K562 (cell line): ENCODE measurements around the gene ZNF554. TPM values are rescaled to one million over a fixed set of nuclear protein-coding genes. Genes with fewer than 3 reads are reported as not detected.

Experiments
- ATAC-seq: fragments of 200-7000 bp; cut with Tn5 transposase; 3 replicates; pipeline ENCODE4 v1.9.1; 2020; ENCODE audit warnings: moderate library complexity
- BruUV-seq: library from RNA; stranded (reverse); fragments of 400-500 nt; replicated peaks from 2 replicates; lab custom pipeline; 2021; lab: Mats Ljungman, UMichigan
- CTCF ChIA-PET: fragments of 300-600 bp; formaldehyde crosslinking; extraction: SDS; loops from one replicate; lab custom pipeline; 2021; ENCODE audit warnings: low intra/inter-chr PET ratio; lab: Yijun Ruan, JAX
- POLR2A ChIA-PET: fragments of 300-600, 350-650 bp; sonication (Branson Sonifier 250); formaldehyde crosslinking; extraction: SDS; loops from one replicate; lab custom pipeline; 2021; ENCODE audit warnings: antibody characterized with exemption, inconsistent platforms; lab: Yijun Ruan, JAX
- DNase-seq, 4 experiments: peaks; one replicate each; pipeline versions ENCODE4 v3.0.0 to v3.0.0-alpha.2; 2011 to 2018; ENCODE audit warnings: low spot score in 3 of 4, mixed read lengths in 3 of 4; ENCODE audit errors: extremely low read depth in 1 of 4
- FAIRE-seq: peaks from 2 replicates; lab custom pipeline; 2011; peaks lifted over from hg19 to GRCh38; lab: Jason Lieb, UNC
- H2AFZ ChIP-seq: 2 replicates; pipeline ENCODE4 v1.6.0; 2011; ENCODE audit warnings: low read depth, low read length, control low read depth, inconsistent platforms
- H3K27ac ChIP-seq: fragments of 200-600 bp; 3 replicates; pipeline ENCODE4 v1.8.0; 2011; ENCODE audit warnings: low read depth, mild to moderate bottlenecking, control low read depth, inconsistent platforms, low read length, moderate library complexity, mixed read lengths; ENCODE audit errors: extremely low read depth
- H3K27me3 ChIP-seq, 2 experiments: fragments of 300-600 bp in 1 of 2; 2 replicates in 1 of 2; 3 replicates in 1 of 2; pipeline versions ENCODE4 v1.6.0 to v1.8.0; 2011; ENCODE audit warnings: inconsistent platforms in 2 of 2, low read length in 2 of 2, mild to moderate bottlenecking in 1 of 2, mixed read lengths in 1 of 2, moderate library complexity in 1 of 2; ENCODE audit not compliant: control insufficient read depth in 2 of 2, insufficient read depth in 2 of 2
- H3K36me3 ChIP-seq: fragments of 300-600 bp; 3 replicates; pipeline ENCODE4 v1.8.0; 2011; ENCODE audit warnings: mild to moderate bottlenecking, low read length, inconsistent platforms; ENCODE audit not compliant: control insufficient read depth, insufficient read depth
- H3K4me1 ChIP-seq, 2 experiments: fragments of 200-600 bp in 1 of 2; replicated peaks in 1 of 2; 2 replicates in 1 of 2; 3 replicates in 1 of 2; pipeline versions ENCODE4 v1.5.1 to v1.8.0; 2011; ENCODE audit warnings: inconsistent platforms in 2 of 2, low read length in 2 of 2, mild to moderate bottlenecking in 1 of 2, mixed read lengths in 1 of 2, moderate library complexity in 1 of 2; ENCODE audit not compliant: control insufficient read depth in 2 of 2, insufficient read depth in 2 of 2
- H3K4me2 ChIP-seq: 2 replicates; pipeline ENCODE4 v1.6.1; 2011; ENCODE audit warnings: low read length, control low read depth, inconsistent platforms, mixed read lengths; ENCODE audit not compliant: insufficient read depth
- H3K4me3 ChIP-seq: fragments of 200-600 bp; sonication (generic), shearing (Covaris generic); 2 replicates; pipeline ENCODE4 v1.5.1; 2016; ENCODE audit warnings: control low read depth, inconsistent platforms
- H3K79me2 ChIP-seq: fragments of 200-600 bp; 3 replicates; pipeline ENCODE4 v1.8.0; 2011; ENCODE audit warnings: low read length, inconsistent platforms; ENCODE audit not compliant: control insufficient read depth, insufficient read depth
- H3K9ac ChIP-seq, 2 experiments: 2 replicates each; pipeline versions ENCODE4 v1.6.0 to v1.6.1; 2011; ENCODE audit warnings: low read depth in 2 of 2, low read length in 2 of 2, control low read depth in 1 of 2, inconsistent platforms in 1 of 2, mild to moderate bottlenecking in 1 of 2, mixed read lengths in 1 of 2; ENCODE audit not compliant: insufficient read depth in 1 of 2
- H3K9me1 ChIP-seq: one replicate; pipeline ENCODE4 v1.6.0; 2011; ENCODE audit warnings: inconsistent platforms, mild to moderate bottlenecking, low read length, moderate library complexity; ENCODE audit not compliant: control insufficient read depth, insufficient read depth
- H3K9me3 ChIP-seq: replicated peaks from 2 replicates; pipeline ENCODE4 v1.5.1; 2011; ENCODE audit warnings: low read depth, low read length, inconsistent platforms; ENCODE audit not compliant: control insufficient read depth, insufficient read depth
- H4K20me1 ChIP-seq: replicated peaks from 2 replicates; pipeline ENCODE4 v1.6.1; 2011; ENCODE audit warnings: low read length, inconsistent platforms, mixed read lengths; ENCODE audit not compliant: control insufficient read depth, insufficient read depth
- BCOR ChIP-seq: fragments of 450-650 bp; IDR thresholded peaks from 2 replicates; pipeline ENCODE4 v1.6.1; 2016
- FUS ChIP-seq: fragments of 200-400 bp; formaldehyde crosslinking; optimal IDR thresholded peaks from 2 replicates; pipeline ENCODE3; 2017; ENCODE audit warnings: low read depth, low read length
- KDM1A ChIP-seq, 2 experiments: fragments of 450-650 bp; IDR thresholded peaks; 2 replicates each; pipeline ENCODE4 v1.6.1; 2016; ENCODE audit warnings: mild to moderate bottlenecking in 2 of 2
- NCOA4 ChIP-seq: fragments of 450-650 bp; IDR thresholded peaks from 2 replicates; pipeline ENCODE4 v1.6.1; 2018; ENCODE audit warnings: mild to moderate bottlenecking; ENCODE audit not compliant: partially characterized antibody
- SMC3 ChIP-seq: conservative IDR thresholded peaks from 2 replicates; pipeline ENCODE4 v1.6.1; 2011; ENCODE audit warnings: low read depth, low read length, improper control_type of control experiment; ENCODE audit not compliant: insufficient read depth
- ZNF146 ChIP-seq: IDR thresholded peaks from one replicate; pipeline ENCODE4 v1.6.1; 2018; ENCODE audit warnings: missing compliant biosample characterization; ENCODE audit not compliant: unreplicated experiment
- WGBS: fragments of 100-300 bp; shearing (Covaris generic); methylation state at CpG from one replicate; pipeline ENCODE4 v1.1.6; 2016; ENCODE audit warnings: low coverage, mixed read lengths; ENCODE audit not compliant: insufficient coverage; ENCODE audit errors: missing lambda C conversion rate; 5-methylcytosine and 5-hydroxymethylcytosine counted together
- in situ Hi-C: fragments of 300-500 bp; cut with MboI; formaldehyde crosslinking; loops from 4 replicates; pipeline ENCODE4 v1.15.0; 2018; ENCODE audit warnings: inconsistent platforms, mixed read lengths
- intact Hi-C: fragments of 100-400 bp; cut with micrococcal nuclease; formaldehyde crosslinking; loops from 2 replicates; pipeline ENCODE4 v1.14.2; 2022
- polyA plus RNA-seq, 8 experiments: library from polyadenylated mRNA; depleted of rRNA in 4 of 8; stranded (reverse) in 5 of 8; unstranded in 3 of 8; fragments of >200 nt; fragmentation: Nextera tagmentation in 2 of 8; fragmentation: Illumina TruSeq in 1 of 8; extraction: Ambion mirVana in 2 of 8; extraction: Trizol in 1 of 8; gene quantifications; 2 replicates each; pipeline versions ENCODE4 v1.2.1 to v1.2.3, GENCODE V29; 2011 to 2014; ENCODE audit warnings: inconsistent platforms in 1 of 8, missing spikeins in 1 of 8
- total RNA-seq, 7 experiments: library from RNA; depleted of rRNA in 6 of 7; stranded (reverse); fragments of >200 nt in 6 of 7; fragmentation: Illumina TruSeq in 2 of 7; extraction: Trizol in 2 of 7; gene quantifications; 2 replicates each; pipeline versions ENCODE4 v1.2.1 to v1.2.3, GENCODE V29; 2011 to 2021; ENCODE audit warnings: low replicate concordance in 1 of 7

Gene ZNF554
- total and polyA plus RNA-seq, 9 of the 15 experiments (the other 6 are each of a cell fraction or from before 2014, with no cell fraction given): 0.07 to 1.8 (median 1.1) TPM

DNA sequence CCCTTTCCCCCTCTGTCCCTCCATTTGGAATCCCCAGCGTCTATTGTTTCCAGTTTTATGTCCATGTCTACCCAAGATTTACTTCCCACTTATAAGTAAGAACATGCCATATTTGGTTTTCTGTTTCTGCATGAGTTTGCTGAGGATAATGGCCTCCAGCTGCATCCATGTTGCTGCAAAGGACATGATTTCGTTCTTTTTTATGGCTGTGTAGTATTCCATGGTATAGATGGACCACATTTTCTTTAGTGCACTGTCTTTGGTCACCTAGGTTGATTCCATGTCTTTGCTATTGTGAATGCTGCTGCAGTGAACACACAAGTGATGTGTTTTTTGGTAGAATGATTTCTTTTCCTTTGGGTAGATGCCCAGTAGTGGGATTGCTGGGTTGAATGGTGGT is 25.4 kb downstream of the ZNF554 start:
- Histone ChIP-seq H3K27ac (no peak overlapping the region), H4K20me1 (no peaks in the 10 kb centered on the region), H3K9me1 (no peaks in the 10 kb centered on the region), H3K4me3 (no peak overlapping the region), H3K36me3 (peaks cover 3% of the 10 kb centered on the region; the same call in 2 of the 3 replicates), H3K4me1 (peaks cover 6 to 24% of the 10 kb centered on the region in 2 experiments; a peak in 4 of 5 replicates), H3K79me2 (peaks cover 8% of the 10 kb centered on the region; the same call in 2 of the 3 replicates), H2AFZ (no peak overlapping the region), H3K4me2 (no peak overlapping the region), H3K27me3 (no peaks in the 10 kb centered on the region), H3K9me3 (peaks cover 6% of the 10 kb centered on the region), H3K9ac (no peak overlapping the region)
- intact Hi-C loops (no loop called here), in situ Hi-C loops (no loop called here)
- DNase-seq: no peak
- ChIA-PET CTCF (no interaction called here), POLR2A (no interaction called here)
- BruUV-seq: no TSS peak
- WGBS: 55% methylated on average over 2 of the region's 2 CpGs
- ATAC-seq: no peak
- no peak for FAIRE-seq
- TF ChIP-seq BCOR (peak; percentile 60), KDM1A (IDR thresholded peaks at IDR 0.05) (0 out of 4 replicates have a peak, but pooled peaks of 1 of the 2 experiments have one; percentile 23), ZNF146 (CRISPR knock-in tag) (peak; percentile 84), NCOA4 (no peak), FUS (no peak), SMC3 (no peak)
